Sigmoid colon (tissue), 4 donors: Measurements from ENCODE around the gene PPP1R12A.

ENCODE experiments used
- EP300 ChIP-seq, 4 donors: sonication (generic); formaldehyde crosslinking; IDR thresholded peaks; one replicate each; pipeline ENCODE4 v1.6.1; 2017; ENCODE audit warnings: antibody characterized with exemption in 4 of 4
- POLR2A ChIP-seq, 2 donors: fragments of 450-650 bp; IDR thresholded peaks; one replicate each; pipeline ENCODE4 v1.6.1; 2016; ENCODE audit warnings: antibody characterized with exemption in 2 of 2, mild to moderate bottlenecking in 2 of 2, moderate library complexity in 2 of 2
- POLR2AphosphoS5 ChIP-seq, 4 donors: sonication (generic); formaldehyde crosslinking; IDR thresholded peaks; one replicate each; pipeline ENCODE4 v1.6.1; 2017; ENCODE audit warnings: antibody characterized with exemption in 4 of 4

- TF ChIP-seq POLR2AphosphoS5 (IDR thresholded peaks at IDR 0.05), result no peak
- no peak for TF ChIP-seq POLR2A (IDR thresholded peaks at IDR 0.05)
- TF ChIP-seq EP300 (IDR thresholded peaks at IDR 0.05), result no peak
These were observed 152.6 kb downstream of the PPP1R12A start for GRCh38 chr12:79782172-79782900.
